ENCODE data around the gene CDH13. TPM values are rescaled to one million over a fixed set of nuclear protein-coding genes. Genes with fewer than 3 reads are reported as not detected.

CDH13 gene
- total RNA-seq, 4 donors from 2014 or later: 3.1 to 13.5 (median 8.9) TPM

DNA sequence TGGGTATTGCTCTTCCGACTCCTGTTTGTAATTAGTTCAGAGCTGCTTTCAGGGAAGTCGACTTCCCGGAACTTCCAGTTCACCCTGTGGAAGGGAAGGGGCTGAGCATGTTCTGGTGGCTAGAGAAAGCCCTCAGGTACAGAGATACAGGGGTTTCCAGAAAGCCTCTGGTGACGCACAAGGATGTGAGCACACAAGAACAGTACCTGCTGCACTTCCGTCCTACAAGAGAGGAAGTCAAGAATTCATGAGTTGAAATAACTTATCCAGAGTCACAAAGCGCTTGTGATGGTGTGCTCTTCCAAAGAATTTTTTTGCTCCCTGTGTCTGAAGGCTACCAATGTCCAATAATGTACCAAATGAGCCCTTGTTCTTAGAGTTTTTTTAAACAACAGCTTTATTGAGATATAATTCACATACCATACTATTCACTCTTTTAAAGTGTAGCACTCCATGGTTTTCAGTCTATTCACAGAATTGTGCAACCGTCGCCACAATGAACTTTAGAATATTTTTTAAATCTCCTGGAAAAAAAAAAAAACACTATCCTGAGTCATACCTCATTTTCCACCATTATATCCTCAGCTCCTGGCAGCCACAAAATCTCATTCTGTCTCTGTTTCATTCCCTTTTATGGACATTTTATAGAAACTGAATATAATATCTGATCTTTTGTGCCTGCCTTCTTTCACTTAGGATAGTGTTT lies 327.6 kb downstream of the CDH13 start:
- Histone ChIP-seq H3K27ac (replicated peaks in 1 of 4) (no peak overlapping the region), H3K4me3 (no peak overlapping the region), H3K4me1 (no peaks in the 10 kb centered on the region), H3K36me3 (no peaks in the 10 kb centered on the region), H3K27me3 (no peaks in the 10 kb centered on the region), H3K9me3 (no peaks in the 10 kb centered on the region)
- intact Hi-C loops (cut with DNase I): no loop called here
- DNase-seq (ENCODE audit: extremely low spot score): no peak
- no peak for TF ChIP-seq POLR2A (IDR thresholded peaks at IDR 0.05; ENCODE audit: low read depth)
- no peak for TF ChIP-seq POLR2AphosphoS5 (IDR thresholded peaks at IDR 0.05)
- TF ChIP-seq CTCF (IDR thresholded peaks at IDR 0.05): no peak
- TF ChIP-seq EP300 (IDR thresholded peaks at IDR 0.05): no peak
- 93% methylated on average over 8 of the region's 8 CpGs for WGBS

DNA sequence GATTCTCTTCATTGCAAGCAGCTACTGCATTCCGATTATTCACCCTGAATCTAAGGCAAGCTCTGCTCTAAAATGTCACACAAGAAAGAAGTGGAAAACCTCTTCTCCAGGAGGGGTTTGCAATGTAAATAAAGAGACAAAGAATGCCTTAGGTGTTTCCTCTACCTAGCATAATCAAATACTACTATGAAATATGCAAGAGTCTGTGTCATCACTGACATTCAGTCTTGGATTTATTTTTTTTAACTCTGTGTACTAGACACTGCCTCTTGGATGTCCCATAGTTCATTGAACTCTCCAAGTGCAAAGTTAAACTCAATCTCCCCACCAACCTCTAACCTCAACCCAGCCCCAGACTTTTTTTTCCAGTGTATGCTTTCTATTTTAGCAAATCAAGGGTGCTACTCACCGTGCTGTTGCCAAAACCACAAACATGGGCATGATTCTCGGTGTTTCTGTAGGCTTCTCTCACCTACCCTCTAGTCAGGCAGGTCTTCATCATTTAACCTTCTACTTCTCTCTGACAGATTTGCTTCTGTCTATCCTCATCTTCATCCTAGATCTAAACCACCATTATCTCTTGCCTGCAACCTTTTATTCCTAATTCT lies 329.1 kb downstream of the CDH13 start:
- 82% methylated on average over 3 of the region's 3 CpGs for WGBS
- Histone ChIP-seq H3K27me3 (no peaks in the 10 kb centered on the region), H3K4me1 (no peaks in the 10 kb centered on the region), H3K4me3 (no peak overlapping the region), H3K9me3 (no peaks in the 10 kb centered on the region), H3K36me3 (no peaks in the 10 kb centered on the region), H3K27ac (replicated peaks in 1 of 4) (no peak overlapping the region)
- TF ChIP-seq POLR2AphosphoS5 (IDR thresholded peaks at IDR 0.05) (no peak), POLR2A (IDR thresholded peaks at IDR 0.05; ENCODE audit: low read depth) (no peak), CTCF (IDR thresholded peaks at IDR 0.05) (no peak), EP300 (IDR thresholded peaks at IDR 0.05) (no peak)
- intact Hi-C loops (cut with DNase I): no loop called here
- DNase-seq (ENCODE audit: extremely low spot score): no peak

DNA sequence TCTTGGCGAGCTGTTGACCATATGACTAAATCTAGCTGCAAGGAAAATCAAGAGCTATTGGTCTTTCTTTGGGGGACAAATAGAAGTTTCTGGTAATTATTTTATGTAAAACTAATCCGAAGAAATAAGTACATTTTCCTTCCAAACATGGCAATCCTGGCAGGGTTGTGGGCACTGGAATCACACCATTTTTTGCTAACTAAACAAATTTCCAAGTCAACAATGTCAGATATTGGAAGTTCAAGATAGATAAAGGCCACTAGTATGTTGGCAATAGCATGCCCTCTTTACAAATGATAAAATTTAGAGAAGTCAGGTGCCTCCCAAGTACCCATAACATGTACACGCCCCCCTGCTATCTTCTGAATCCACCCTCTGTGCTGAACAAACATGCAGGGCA lies 330.4 kb downstream of the CDH13 start:
- Histone ChIP-seq H3K36me3 (no peaks in the 10 kb centered on the region), H3K4me1 (no peaks in the 10 kb centered on the region), H3K27ac (replicated peaks in 1 of 4) (no peak overlapping the region), H3K4me3 (no peak overlapping the region), H3K9me3 (no peaks in the 10 kb centered on the region), H3K27me3 (no peaks in the 10 kb centered on the region)
- DNase-seq (ENCODE audit: extremely low spot score): no peak
- intact Hi-C loops (cut with DNase I): no loop called here
- WGBS: 87% methylated on average over 3 of the region's 3 CpGs
- TF ChIP-seq EP300 (IDR thresholded peaks at IDR 0.05): no peak
- TF ChIP-seq CTCF (IDR thresholded peaks at IDR 0.05): no peak
- no peak for TF ChIP-seq POLR2AphosphoS5 (IDR thresholded peaks at IDR 0.05)
- TF ChIP-seq POLR2A (IDR thresholded peaks at IDR 0.05; ENCODE audit: low read depth): no peak

DNA sequence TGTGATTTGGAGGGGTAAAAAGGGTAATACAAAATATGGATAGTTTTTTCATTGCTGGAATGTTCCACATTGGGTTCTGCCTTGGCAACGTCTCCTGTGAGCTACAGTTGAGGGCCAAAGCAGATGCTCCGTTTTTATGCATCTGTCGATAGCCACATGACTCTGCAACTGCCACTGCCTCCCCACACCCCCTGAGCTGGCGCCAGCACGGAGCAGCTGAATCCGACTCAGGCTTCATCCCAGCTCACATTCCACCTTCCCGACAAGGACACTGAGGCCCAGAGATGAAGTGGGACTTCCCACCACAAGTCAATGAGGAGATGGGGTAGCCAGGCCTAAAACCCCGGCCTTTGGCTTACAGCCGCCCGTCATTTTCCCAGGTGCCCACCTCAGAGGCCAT lies 334.1 kb downstream of the CDH13 start:
- Histone ChIP-seq H3K4me3 (no peak overlapping the region), H3K27ac (replicated peaks in 1 of 4) (no peak overlapping the region), H3K27me3 (no peaks in the 10 kb centered on the region), H3K9me3 (no peaks in the 10 kb centered on the region), H3K4me1 (no peaks in the 10 kb centered on the region), H3K36me3 (no peaks in the 10 kb centered on the region)
- 80% methylated on average over 10 of the region's 10 CpGs for WGBS
- DNase-seq (ENCODE audit: extremely low spot score): no peak
- no peak for TF ChIP-seq POLR2A (IDR thresholded peaks at IDR 0.05; ENCODE audit: low read depth)
- no peak for TF ChIP-seq EP300 (IDR thresholded peaks at IDR 0.05)
- TF ChIP-seq CTCF (IDR thresholded peaks at IDR 0.05): no peak
- TF ChIP-seq POLR2AphosphoS5 (IDR thresholded peaks at IDR 0.05): no peak
- intact Hi-C loops (cut with DNase I): no loop called here

All from esophagus muscularis mucosa (tissue), 4 donors.